DND-41 (cell line): ENCODE measurements around the gene TOX3.

Experiments
- ATAC-seq: fragments of 200-7000 bp; cut with Tn5 transposase; 3 replicates; pipeline ENCODE4 v1.9.1; 2021; ENCODE audit warnings: low read depth; ENCODE audit not compliant: insufficient read depth
- DNase-seq: peaks from one replicate; pipeline ENCODE4 v3.0.0-alpha.2; 2020
- H2AFZ ChIP-seq: 2 replicates; pipeline ENCODE4 v1.6.0; 2012; ENCODE audit warnings: low read depth, low read length
- H3K27ac ChIP-seq: 2 replicates; pipeline ENCODE4 v1.5.1; 2012; ENCODE audit warnings: low read length, inconsistent platforms
- H3K27me3 ChIP-seq: fragments of 200-600 bp; sonication (generic); 2 replicates; pipeline ENCODE4 v1.6.0; 2012; ENCODE audit warnings: low read length, mild to moderate bottlenecking, inconsistent platforms; ENCODE audit not compliant: insufficient read depth, poor library complexity
- H3K36me3 ChIP-seq: 2 replicates; pipeline ENCODE4 v1.5.1; 2012; ENCODE audit warnings: low read length, inconsistent platforms; ENCODE audit not compliant: insufficient read depth
- H3K4me1 ChIP-seq: 2 replicates; pipeline ENCODE4 v1.5.1; 2012; ENCODE audit warnings: mild to moderate bottlenecking, low read length; ENCODE audit not compliant: insufficient read depth
- H3K4me2 ChIP-seq: 2 replicates; pipeline ENCODE4 v1.6.0; 2012; ENCODE audit warnings: mild to moderate bottlenecking, moderate library complexity, low read length, inconsistent platforms; ENCODE audit not compliant: insufficient read depth
- H3K4me3 ChIP-seq, 2 experiments: fragments of 200-600 bp in 1 of 2; shearing (Covaris generic) in 1 of 2; 2 replicates each; pipeline ENCODE4 v1.5.1; 2012 to 2016; ENCODE audit warnings: inconsistent platforms in 2 of 2, low read length in 2 of 2, mild to moderate bottlenecking in 2 of 2, low read depth in 1 of 2, moderate library complexity in 1 of 2
- H3K79me2 ChIP-seq: 2 replicates; pipeline ENCODE4 v1.6.0; 2012; ENCODE audit warnings: low read length, inconsistent platforms; ENCODE audit not compliant: insufficient read depth
- H3K9ac ChIP-seq: 2 replicates; pipeline ENCODE4 v1.6.0; 2012; ENCODE audit warnings: low read depth, mild to moderate bottlenecking, inconsistent platforms, low read length, moderate library complexity
- H3K9me3 ChIP-seq: 2 replicates; pipeline ENCODE4 v1.5.1; 2012; ENCODE audit warnings: low read length, moderate library complexity, mild to moderate bottlenecking, inconsistent platforms; ENCODE audit not compliant: insufficient read depth, severe bottlenecking
- H4K20me1 ChIP-seq: 2 replicates; pipeline ENCODE4 v1.6.0; 2012; ENCODE audit warnings: low read length; ENCODE audit not compliant: insufficient read depth
- EZH2 ChIP-seq: IDR thresholded peaks from 3 replicates; pipeline ENCODE4 v1.6.1; 2012; ENCODE audit warnings: borderline replicate concordance, low read depth, mild to moderate bottlenecking, moderate library complexity, low read length, inconsistent platforms; ENCODE audit not compliant: severe bottlenecking
- TF ChIP-seq, protein P1 (sequence below): IDR thresholded peaks from 2 replicates; pipeline ENCODE4 v1.5.1; 2012; ENCODE audit warnings: borderline replicate concordance, low read length, moderate library complexity, mild to moderate bottlenecking; ENCODE audit not compliant: poor library complexity, severe bottlenecking; ENCODE audit errors: extremely low read depth

Gene TOX3

DNA sequence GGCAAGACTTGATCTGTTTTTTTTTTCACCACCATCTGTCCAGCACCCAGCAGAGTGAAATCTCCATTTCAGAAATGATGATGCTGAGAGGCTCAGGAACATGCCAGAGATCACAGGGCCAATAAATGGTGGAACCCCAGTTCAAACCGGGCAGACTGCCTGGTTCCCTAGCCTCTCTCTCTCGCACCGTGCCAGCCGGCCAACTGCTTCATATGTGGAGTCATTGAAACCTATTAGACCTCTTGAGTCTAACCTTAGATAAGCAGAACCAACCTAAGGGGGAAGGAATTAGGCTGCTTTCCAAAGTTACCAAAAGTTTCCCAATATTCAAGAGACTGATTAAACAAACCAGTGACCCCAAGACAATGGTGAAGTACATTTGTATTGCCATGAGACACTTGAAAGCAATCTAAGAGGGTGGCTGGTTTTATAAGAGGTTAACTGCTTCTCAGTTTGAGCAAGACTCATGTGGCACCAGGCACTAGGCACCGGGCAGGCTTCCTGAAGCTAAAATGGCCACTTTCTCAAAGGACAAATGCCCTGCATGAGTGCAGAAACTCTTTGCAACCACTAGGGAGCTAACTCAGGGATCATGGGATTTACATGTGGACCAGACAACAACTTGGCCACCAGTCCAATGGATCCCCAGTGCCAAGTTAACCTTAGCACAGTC, 18.4 kb downstream of the TOX3 start:
- no peaks in the 10 kb centered on the region for H3K79me2 ChIP-seq

DNA sequence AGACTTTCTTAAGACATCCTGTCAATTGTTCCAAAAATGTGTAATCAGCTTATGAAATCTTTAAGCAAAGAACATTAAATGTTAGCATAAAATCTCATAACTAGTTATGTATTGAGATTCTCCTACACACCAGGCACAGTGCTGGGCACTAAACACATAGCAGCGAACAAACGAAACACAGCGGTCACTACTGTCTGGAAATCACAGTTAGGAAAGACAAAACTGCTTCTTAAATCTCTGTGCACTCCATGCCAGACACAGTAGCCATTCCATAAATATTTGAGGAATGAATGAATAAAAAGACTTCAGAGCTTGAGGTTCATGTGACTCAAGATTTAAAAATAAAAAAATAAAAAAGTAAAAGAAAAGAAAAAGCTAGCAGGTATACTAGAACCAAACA, 20.1 kb downstream of the TOX3 start:
- Histone ChIP-seq H2AFZ (no peak overlapping the region), H3K4me2 (no peak overlapping the region), H3K4me3 (no peak overlapping the region), H3K36me3 (no peaks in the 10 kb centered on the region), H3K79me2 (no peaks in the 10 kb centered on the region), H3K9ac (no peak overlapping the region), H3K4me1 (no peaks in the 10 kb centered on the region), H3K27me3 (no peaks in the 10 kb centered on the region), H3K27ac (no peak overlapping the region), H3K9me3 (no peaks in the 10 kb centered on the region), H4K20me1 (no peaks in the 10 kb centered on the region)
- no peak for TF ChIP-seq EZH2
- TF ChIP-seq, protein P1, sequence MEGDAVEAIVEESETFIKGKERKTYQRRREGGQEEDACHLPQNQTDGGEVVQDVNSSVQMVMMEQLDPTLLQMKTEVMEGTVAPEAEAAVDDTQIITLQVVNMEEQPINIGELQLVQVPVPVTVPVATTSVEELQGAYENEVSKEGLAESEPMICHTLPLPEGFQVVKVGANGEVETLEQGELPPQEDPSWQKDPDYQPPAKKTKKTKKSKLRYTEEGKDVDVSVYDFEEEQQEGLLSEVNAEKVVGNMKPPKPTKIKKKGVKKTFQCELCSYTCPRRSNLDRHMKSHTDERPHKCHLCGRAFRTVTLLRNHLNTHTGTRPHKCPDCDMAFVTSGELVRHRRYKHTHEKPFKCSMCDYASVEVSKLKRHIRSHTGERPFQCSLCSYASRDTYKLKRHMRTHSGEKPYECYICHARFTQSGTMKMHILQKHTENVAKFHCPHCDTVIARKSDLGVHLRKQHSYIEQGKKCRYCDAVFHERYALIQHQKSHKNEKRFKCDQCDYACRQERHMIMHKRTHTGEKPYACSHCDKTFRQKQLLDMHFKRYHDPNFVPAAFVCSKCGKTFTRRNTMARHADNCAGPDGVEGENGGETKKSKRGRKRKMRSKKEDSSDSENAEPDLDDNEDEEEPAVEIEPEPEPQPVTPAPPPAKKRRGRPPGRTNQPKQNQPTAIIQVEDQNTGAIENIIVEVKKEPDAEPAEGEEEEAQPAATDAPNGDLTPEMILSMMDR: no peak
- no peak for DNase-seq
- ATAC-seq: no peak

More for the DNA sequence above, 18.4 kb downstream of the TOX3 start:
- TF ChIP-seq EZH2: no peak
- no peaks in the 10 kb centered on the region for H3K36me3 ChIP-seq
- H4K20me1 ChIP-seq: no peaks in the 10 kb centered on the region
- H3K9me3 ChIP-seq: no peaks in the 10 kb centered on the region
- H3K4me3 ChIP-seq: no peak overlapping the region
- H3K4me2 ChIP-seq: no peak overlapping the region
- H3K27ac ChIP-seq: no peak overlapping the region
- no peak overlapping the region for H3K9ac ChIP-seq
- H2AFZ ChIP-seq: no peak overlapping the region
- H3K4me1 ChIP-seq: no peaks in the 10 kb centered on the region
- no peak for DNase-seq
- no peak for ATAC-seq
- H3K27me3 ChIP-seq: no peaks in the 10 kb centered on the region

DNA sequence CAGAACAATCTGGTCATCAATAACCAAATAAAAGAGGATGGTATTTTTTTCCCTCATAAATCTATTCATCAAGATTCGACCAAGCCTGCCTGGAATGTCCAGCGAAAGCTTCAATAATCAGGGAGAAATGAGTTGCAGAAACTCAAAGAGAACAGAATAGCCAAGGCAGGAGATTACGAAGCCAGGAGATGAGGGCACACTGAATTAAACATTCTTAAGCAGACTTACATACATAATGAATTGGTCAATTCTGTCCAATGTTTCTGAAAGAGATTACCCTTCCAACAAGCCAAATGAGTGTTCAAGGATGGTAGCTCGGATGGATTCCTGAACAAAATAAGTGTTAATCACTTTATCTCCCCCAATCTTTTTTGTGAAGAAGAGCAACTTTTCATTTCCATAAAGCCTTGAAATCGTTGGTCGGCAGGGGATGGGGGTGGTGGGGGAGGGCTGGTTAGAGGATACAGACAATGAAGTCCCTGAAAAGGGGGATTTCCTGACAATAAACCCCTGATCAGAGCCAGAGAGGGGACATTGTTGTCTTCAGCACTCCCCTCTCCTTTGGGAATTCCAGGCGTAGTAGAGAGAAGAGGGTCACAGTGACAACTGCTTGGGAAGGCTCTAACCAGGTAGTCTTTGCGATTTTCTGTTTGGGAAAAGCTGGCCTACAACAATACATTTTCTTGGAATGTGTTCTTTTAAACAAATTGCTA, 20.7 kb downstream of the TOX3 start:
- Histone ChIP-seq H3K27ac (no peak overlapping the region), H4K20me1 (no peaks in the 10 kb centered on the region), H3K79me2 (no peaks in the 10 kb centered on the region), H3K9ac (no peak overlapping the region), H3K4me2 (no peak overlapping the region), H3K27me3 (no peaks in the 10 kb centered on the region), H2AFZ (no peak overlapping the region), H3K4me1 (no peaks in the 10 kb centered on the region), H3K4me3 (no peak overlapping the region), H3K9me3 (no peaks in the 10 kb centered on the region), H3K36me3 (no peaks in the 10 kb centered on the region)
- ATAC-seq (no peak), DNase-seq (no peak)
- TF ChIP-seq, protein P1: no peak
- TF ChIP-seq EZH2: no peak

DNA sequence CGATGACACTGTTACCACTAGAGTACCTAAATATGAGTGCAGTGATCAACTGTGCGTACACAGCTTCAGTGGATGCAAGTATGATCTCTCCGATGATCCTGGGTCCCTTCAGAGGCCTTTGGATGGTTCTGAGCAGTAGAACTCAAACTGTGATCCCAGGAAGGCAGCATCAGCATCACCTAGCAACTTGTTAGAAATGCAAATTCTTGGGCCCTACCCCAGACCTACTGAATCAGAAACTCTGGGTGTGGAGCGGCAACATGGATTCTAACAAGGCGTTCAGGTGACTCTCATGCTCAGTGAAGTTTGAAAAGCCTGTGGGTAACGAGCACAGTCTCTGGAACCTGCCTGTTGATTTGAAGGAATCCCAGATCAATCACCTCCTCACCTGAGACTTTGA, 25.4 kb downstream of the TOX3 start:
- H3K9me3 ChIP-seq: no peaks in the 10 kb centered on the region
- DNase-seq (no peak), ATAC-seq (no peak)
- no peak for TF ChIP-seq EZH2
- TF ChIP-seq, protein P1: no peak
- H3K4me2 ChIP-seq: no peak overlapping the region
- H3K27ac ChIP-seq: no peak overlapping the region
- no peak overlapping the region for H3K4me3 ChIP-seq
- H2AFZ ChIP-seq: no peak overlapping the region
- H3K9ac ChIP-seq: no peak overlapping the region
- H3K4me1 ChIP-seq: no peaks in the 10 kb centered on the region
- H3K79me2 ChIP-seq: no peaks in the 10 kb centered on the region
- no peaks in the 10 kb centered on the region for H3K27me3 ChIP-seq
- no peaks in the 10 kb centered on the region for H4K20me1 ChIP-seq
- H3K36me3 ChIP-seq: no peaks in the 10 kb centered on the region
